ENCODE measurements around the gene FOXI3.

Gene FOXI3

GRCh38 chr2:88452565-88452905, at the start of gene FOXI3:
Gene FOXI3, minus strand, starts transcription at chr2:88452693. Its CDS starts 158 bp downstream, at chr2:88452535.
- Histone ChIP-seq H3K4me3 (ENCODE audit: insufficient read length, low read depth) (peak within 1 kb of the TSS; percentile 86), H3K9me3 (ENCODE audit: insufficient read depth, low read length) (no peaks in the 10 kb centered on the region), H3K4me1 (ENCODE audit: insufficient read depth, insufficient read length) (no peaks in the 10 kb centered on the region), H3K36me3 (ENCODE audit: insufficient read depth, insufficient read length, low read length) (peaks cover 23% of the 10 kb centered on the region), H3K27me3 (ENCODE audit: insufficient read depth, insufficient read length) (no peaks in the 10 kb centered on the region), H3K9ac (ENCODE audit: insufficient read length, low read depth) (peak within 1 kb of the TSS; percentile 95)
- DNase-seq (ENCODE audit: low read depth, low spot score) = no peak
- TF ChIP-seq ZNF274 (IDR thresholded peaks at IDR 0.05; ENCODE audit: low read depth, low read length) = no peak
- no peak for TF ChIP-seq SUZ12 (IDR thresholded peaks at IDR 0.05; ENCODE audit: extremely low read depth, insufficient read depth, insufficient read length)
- no peak for TF ChIP-seq YY1 (IDR thresholded peaks at IDR 0.05; ENCODE audit: insufficient read depth, insufficient read length)

- DNase-seq (ENCODE audit: low read depth, low spot score) = no peak
- Histone ChIP-seq H3K9me3 (ENCODE audit: insufficient read depth, low read length) (peaks cover 16% of the 10 kb centered on the region), H3K9ac (ENCODE audit: insufficient read length, low read depth) (no peak overlapping the region), H3K27me3 (ENCODE audit: insufficient read depth, insufficient read length) (no peaks in the 10 kb centered on the region), H3K36me3 (ENCODE audit: insufficient read depth, insufficient read length, low read length) (no peaks in the 10 kb centered on the region), H3K4me1 (ENCODE audit: insufficient read depth, insufficient read length) (peaks cover 2% of the 10 kb centered on the region), H3K4me3 (ENCODE audit: insufficient read length, low read depth) (no peak overlapping the region)
- TF ChIP-seq ZNF274 (IDR thresholded peaks at IDR 0.05; ENCODE audit: low read depth, low read length) (no peak), SUZ12 (IDR thresholded peaks at IDR 0.05; ENCODE audit: extremely low read depth, insufficient read depth, insufficient read length) (no peak), YY1 (IDR thresholded peaks at IDR 0.05; ENCODE audit: insufficient read depth, insufficient read length) (no peak)
Observed at GRCh38 chr2:88500691-88501090, 48.2 kb upstream of the FOXI3 start.

DNA sequence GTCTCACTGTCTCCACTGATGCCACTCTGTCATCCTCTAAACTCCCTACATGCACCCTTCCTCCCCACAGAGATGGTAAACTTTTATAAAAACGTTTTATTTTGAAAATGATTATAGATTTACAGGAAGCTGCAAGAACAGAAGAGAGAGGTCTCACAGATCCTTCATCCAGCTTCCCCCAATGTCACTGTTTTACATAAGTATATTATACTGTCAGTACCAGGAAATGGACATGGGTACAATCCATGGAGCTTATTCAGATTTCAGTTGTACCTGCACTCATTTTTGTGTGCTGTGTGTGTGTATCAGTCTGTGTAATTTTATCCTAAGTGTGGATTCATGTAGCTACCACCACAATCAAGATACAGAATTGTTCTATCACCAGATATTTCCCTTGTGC, 46.7 kb upstream of the FOXI3 start:
- DNase-seq (ENCODE audit: low read depth, low spot score) = no peak
- no peak for TF ChIP-seq ZNF274 (IDR thresholded peaks at IDR 0.05; ENCODE audit: low read depth, low read length)
- no peak for TF ChIP-seq SUZ12 (IDR thresholded peaks at IDR 0.05; ENCODE audit: extremely low read depth, insufficient read depth, insufficient read length)
- TF ChIP-seq YY1 (IDR thresholded peaks at IDR 0.05; ENCODE audit: insufficient read depth, insufficient read length) = no peak
- Histone ChIP-seq H3K4me1 (ENCODE audit: insufficient read depth, insufficient read length) (peaks cover 2% of the 10 kb centered on the region), H3K9me3 (ENCODE audit: insufficient read depth, low read length) (peaks cover 16% of the 10 kb centered on the region), H3K27me3 (ENCODE audit: insufficient read depth, insufficient read length) (no peaks in the 10 kb centered on the region), H3K9ac (ENCODE audit: insufficient read length, low read depth) (no peak overlapping the region), H3K4me3 (ENCODE audit: insufficient read length, low read depth) (peak overlapping the region; percentile 31), H3K36me3 (ENCODE audit: insufficient read depth, insufficient read length, low read length) (no peaks in the 10 kb centered on the region)

DNA sequence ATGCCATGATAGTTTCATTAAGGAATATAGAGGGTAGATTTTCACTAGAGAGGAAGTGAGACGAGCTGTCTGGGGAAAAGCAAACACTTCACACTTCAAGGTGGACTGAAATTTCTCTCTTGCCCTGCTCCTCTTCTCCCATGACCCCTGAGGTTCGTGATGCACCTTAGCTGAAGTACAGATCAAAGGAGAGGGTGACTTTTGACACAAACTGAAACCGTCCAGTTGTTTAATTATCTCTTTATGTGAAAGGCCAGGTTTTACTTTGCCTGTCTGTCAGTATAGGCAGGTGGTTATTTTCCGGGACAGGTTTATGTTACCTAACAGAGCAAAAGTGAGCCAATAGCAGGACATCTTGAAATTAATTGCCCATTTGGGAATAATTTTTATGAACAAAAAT, 41.0 kb upstream of the FOXI3 start:
- H3K9me3 ChIP-seq (ENCODE audit: insufficient read depth, low read length) = no peaks in the 10 kb centered on the region; the same call in 1 of the 2 replicates
- H3K4me3 ChIP-seq (ENCODE audit: insufficient read length, low read depth) = no peak overlapping the region
- TF ChIP-seq YY1 (IDR thresholded peaks at IDR 0.05; ENCODE audit: insufficient read depth, insufficient read length) (no peak), SUZ12 (IDR thresholded peaks at IDR 0.05; ENCODE audit: extremely low read depth, insufficient read depth, insufficient read length) (no peak), ZNF274 (IDR thresholded peaks at IDR 0.05; ENCODE audit: low read depth, low read length) (no peak)
- no peak overlapping the region for H3K9ac ChIP-seq (ENCODE audit: insufficient read length, low read depth)
- H3K4me1 ChIP-seq (ENCODE audit: insufficient read depth, insufficient read length) = peaks cover 2% of the 10 kb centered on the region
- H3K27me3 ChIP-seq (ENCODE audit: insufficient read depth, insufficient read length) = no peaks in the 10 kb centered on the region
- H3K36me3 ChIP-seq (ENCODE audit: insufficient read depth, insufficient read length, low read length) = no peaks in the 10 kb centered on the region
- DNase-seq (ENCODE audit: low read depth, low spot score) = no peak

DNA sequence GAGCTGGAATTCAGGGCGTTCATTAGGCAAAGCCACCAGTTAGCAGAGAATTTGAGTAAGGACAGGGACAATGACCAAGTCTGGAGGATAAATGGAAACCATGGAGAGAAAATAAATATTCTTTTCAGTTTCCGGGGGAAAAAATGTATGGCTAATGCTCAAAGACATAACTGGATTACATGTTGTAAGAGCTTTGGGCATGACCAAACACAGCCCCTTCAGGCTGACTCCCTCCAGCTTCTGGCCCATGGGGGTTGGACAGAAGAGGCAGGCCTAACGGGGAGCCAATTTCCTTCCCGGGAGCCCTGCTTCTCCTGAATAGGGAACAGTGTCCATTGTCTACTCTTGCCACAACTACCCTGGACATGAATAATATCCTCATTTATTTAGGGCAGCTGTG, 39.5 kb upstream of the FOXI3 start:
- TF ChIP-seq YY1 (IDR thresholded peaks at IDR 0.05; ENCODE audit: insufficient read depth, insufficient read length) (no peak), ZNF274 (IDR thresholded peaks at IDR 0.05; ENCODE audit: low read depth, low read length) (no peak), SUZ12 (IDR thresholded peaks at IDR 0.05; ENCODE audit: extremely low read depth, insufficient read depth, insufficient read length) (no peak)
- H3K9ac ChIP-seq (ENCODE audit: insufficient read length, low read depth) = no peak overlapping the region
- no peak overlapping the region for H3K4me3 ChIP-seq (ENCODE audit: insufficient read length, low read depth)

GRCh38 chr2:88489181-88489580, 36.7 kb upstream of the FOXI3 start:
- no peaks in the 10 kb centered on the region for H3K36me3 ChIP-seq (ENCODE audit: insufficient read depth, insufficient read length, low read length)
- no peak overlapping the region for H3K9ac ChIP-seq (ENCODE audit: insufficient read length, low read depth)
- H3K9me3 ChIP-seq (ENCODE audit: insufficient read depth, low read length) = no peaks in the 10 kb centered on the region
- no peak for DNase-seq (ENCODE audit: low read depth, low spot score)
- H3K27me3 ChIP-seq (ENCODE audit: insufficient read depth, insufficient read length) = no peaks in the 10 kb centered on the region
- H3K4me1 ChIP-seq (ENCODE audit: insufficient read depth, insufficient read length) = no peaks in the 10 kb centered on the region
- no peak overlapping the region for H3K4me3 ChIP-seq (ENCODE audit: insufficient read length, low read depth)
- TF ChIP-seq ZNF274 (IDR thresholded peaks at IDR 0.05; ENCODE audit: low read depth, low read length) (no peak), SUZ12 (IDR thresholded peaks at IDR 0.05; ENCODE audit: extremely low read depth, insufficient read depth, insufficient read length) (no peak), YY1 (IDR thresholded peaks at IDR 0.05; ENCODE audit: insufficient read depth, insufficient read length) (no peak)

More for the DNA sequence above, 39.5 kb upstream of the FOXI3 start:
- Histone ChIP-seq H3K9me3 (ENCODE audit: insufficient read depth, low read length) (no peaks in the 10 kb centered on the region), H3K36me3 (ENCODE audit: insufficient read depth, insufficient read length, low read length) (no peaks in the 10 kb centered on the region), H3K27me3 (ENCODE audit: insufficient read depth, insufficient read length) (no peaks in the 10 kb centered on the region), H3K4me1 (ENCODE audit: insufficient read depth, insufficient read length) (peaks cover 2% of the 10 kb centered on the region)
- DNase-seq (ENCODE audit: low read depth, low spot score) = no peak

DNA sequence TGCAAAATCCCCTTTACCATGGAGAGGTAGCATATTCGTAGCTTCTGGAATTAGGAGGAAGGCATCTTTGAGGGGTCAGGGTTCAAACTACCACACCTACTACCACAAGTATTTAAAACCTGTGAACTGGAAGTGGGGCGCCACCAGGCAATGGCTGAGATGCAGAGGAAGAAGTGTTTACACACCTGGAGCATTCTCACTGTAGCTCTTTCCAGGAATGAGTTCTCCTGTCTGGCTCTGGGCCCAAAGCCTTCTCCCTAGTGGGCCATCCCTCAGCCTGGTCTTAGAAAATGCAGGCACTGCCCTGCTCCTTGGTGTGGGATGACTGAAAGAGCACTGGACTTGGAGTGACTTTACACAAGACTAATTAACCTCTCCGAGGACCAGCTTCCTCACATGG, 30.7 kb upstream of the FOXI3 start:
- Histone ChIP-seq H3K4me1 (ENCODE audit: insufficient read depth, insufficient read length) (no peaks in the 10 kb centered on the region), H3K36me3 (ENCODE audit: insufficient read depth, insufficient read length, low read length) (no peaks in the 10 kb centered on the region), H3K9me3 (ENCODE audit: insufficient read depth, low read length) (no peaks in the 10 kb centered on the region), H3K27me3 (ENCODE audit: insufficient read depth, insufficient read length) (no peaks in the 10 kb centered on the region), H3K9ac (ENCODE audit: insufficient read length, low read depth) (no peak overlapping the region), H3K4me3 (ENCODE audit: insufficient read length, low read depth) (no peak overlapping the region)
- TF ChIP-seq YY1 (IDR thresholded peaks at IDR 0.05; ENCODE audit: insufficient read depth, insufficient read length) = no peak
- no peak for TF ChIP-seq ZNF274 (IDR thresholded peaks at IDR 0.05; ENCODE audit: low read depth, low read length)
- no peak for TF ChIP-seq SUZ12 (IDR thresholded peaks at IDR 0.05; ENCODE audit: extremely low read depth, insufficient read depth, insufficient read length)
- no peak for DNase-seq (ENCODE audit: low read depth, low spot score)
